ENCODE measurements around the gene CYP2W1. TPM values are rescaled to one million over a fixed set of nuclear protein-coding genes. Genes with fewer than 3 reads are reported as not detected.

The CYP2W1 gene
- total RNA-seq, 1 donor from 2014 or later = not detected

DNA sequence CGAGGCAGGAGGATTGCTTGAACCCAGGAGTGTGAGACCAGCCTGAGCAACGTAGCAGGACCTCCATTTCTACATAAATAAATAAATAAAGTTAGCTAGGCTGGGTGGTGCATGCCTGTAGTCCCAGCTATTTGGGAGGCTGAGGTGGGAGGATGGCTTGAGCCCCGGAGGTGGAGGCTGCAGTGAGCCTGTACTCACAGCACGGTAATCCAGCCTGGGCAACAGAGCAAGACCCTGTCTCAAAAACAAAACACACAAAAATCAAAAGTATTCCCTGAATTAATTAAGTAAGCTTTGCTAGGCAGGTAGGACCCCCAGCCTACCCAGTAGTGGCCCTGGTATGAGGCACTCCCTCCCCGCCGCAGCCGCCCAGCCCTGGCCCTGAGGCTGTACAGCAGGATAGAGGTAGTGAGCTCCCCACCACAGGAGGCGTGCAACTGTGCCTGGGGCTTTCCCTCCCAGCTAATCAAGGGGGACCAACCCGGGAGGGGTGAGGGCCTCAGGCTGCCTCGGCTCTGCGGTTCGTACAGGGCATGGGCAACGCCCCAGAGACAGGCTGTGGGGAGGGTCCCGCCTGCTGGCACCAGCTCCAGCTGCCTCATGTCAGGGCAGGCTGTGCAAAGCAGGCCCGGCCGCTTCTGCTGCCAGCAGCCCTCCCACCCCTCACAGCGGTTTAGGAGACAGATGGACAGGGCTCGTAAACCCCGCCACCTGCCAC lies 1.0 kb upstream of the CYP2W1 start:
- no peak overlapping the region for H3K27ac Mint-ChIP-seq (ENCODE audit: unreplicated experiment)
- DNase-seq (ENCODE audit: low spot score) = no peak
- H3K27me3 Mint-ChIP-seq (ENCODE audit: low read depth) = no peaks in the 10 kb centered on the region
- H3K4me1 Mint-ChIP-seq (ENCODE audit: low read depth) = no peaks in the 10 kb centered on the region
- no peak overlapping the region for H3K4me3 Mint-ChIP-seq (ENCODE audit: unreplicated experiment)
- TF ChIP-seq CTCF (IDR thresholded peaks at IDR 0.05) = no peak
- no peaks in the 10 kb centered on the region for H3K36me3 Mint-ChIP-seq (ENCODE audit: low read depth)
- H3K9me3 Mint-ChIP-seq (ENCODE audit: low read depth) = no peaks in the 10 kb centered on the region

GRCh38 chr7:982511-983003 lies 424 bp upstream of the CYP2W1 start:
- TF ChIP-seq CTCF (IDR thresholded peaks at IDR 0.05) = no peak
- no peaks in the 10 kb centered on the region for H3K36me3 Mint-ChIP-seq (ENCODE audit: low read depth)
- no peak for DNase-seq (ENCODE audit: low spot score)

GRCh38 chr7:983616-984071 lies 663 bp downstream of the CYP2W1 start:
- DNase-seq (ENCODE audit: low spot score) = no peak
- TF ChIP-seq CTCF (IDR thresholded peaks at IDR 0.05) = no peak
- H3K27ac Mint-ChIP-seq (ENCODE audit: unreplicated experiment) = no peak overlapping the region
- H3K36me3 Mint-ChIP-seq (ENCODE audit: low read depth) = no peaks in the 10 kb centered on the region
- H3K4me1 Mint-ChIP-seq (ENCODE audit: low read depth) = no peaks in the 10 kb centered on the region
- H3K9me3 Mint-ChIP-seq (ENCODE audit: low read depth) = no peaks in the 10 kb centered on the region
- H3K27me3 Mint-ChIP-seq (ENCODE audit: low read depth) = no peaks in the 10 kb centered on the region
- H3K4me3 Mint-ChIP-seq (ENCODE audit: unreplicated experiment) = no peak overlapping the region

More at GRCh38 chr7:982511-983003, 424 bp upstream of the CYP2W1 start:
- Mint-ChIP-seq H3K27me3 (ENCODE audit: low read depth) (no peaks in the 10 kb centered on the region), H3K4me3 (ENCODE audit: unreplicated experiment) (no peak overlapping the region), H3K9me3 (ENCODE audit: low read depth) (no peaks in the 10 kb centered on the region), H3K4me1 (ENCODE audit: low read depth) (no peaks in the 10 kb centered on the region), H3K27ac (ENCODE audit: unreplicated experiment) (no peak overlapping the region)

GRCh38 chr7:984361-985126 lies 1.6 kb downstream of the CYP2W1 start:
- no peaks in the 10 kb centered on the region for H3K4me1 Mint-ChIP-seq (ENCODE audit: low read depth)
- no peak for TF ChIP-seq CTCF (IDR thresholded peaks at IDR 0.05)
- H3K4me3 Mint-ChIP-seq (ENCODE audit: unreplicated experiment) = no peak overlapping the region
- H3K36me3 Mint-ChIP-seq (ENCODE audit: low read depth) = no peaks in the 10 kb centered on the region
- no peaks in the 10 kb centered on the region for H3K27me3 Mint-ChIP-seq (ENCODE audit: low read depth)
- H3K27ac Mint-ChIP-seq (ENCODE audit: unreplicated experiment) = no peak overlapping the region
- no peaks in the 10 kb centered on the region for H3K9me3 Mint-ChIP-seq (ENCODE audit: low read depth)
- DNase-seq (ENCODE audit: low spot score) = peak; percentile 93

- Mint-ChIP-seq H3K36me3 (ENCODE audit: low read depth) (no peaks in the 10 kb centered on the region), H3K4me3 (ENCODE audit: unreplicated experiment) (no peak overlapping the region), H3K4me1 (ENCODE audit: low read depth) (no peaks in the 10 kb centered on the region), H3K27me3 (ENCODE audit: low read depth) (no peaks in the 10 kb centered on the region), H3K27ac (ENCODE audit: unreplicated experiment) (no peak overlapping the region), H3K9me3 (ENCODE audit: low read depth) (no peaks in the 10 kb centered on the region)
- no peak for TF ChIP-seq CTCF (IDR thresholded peaks at IDR 0.05)
- DNase-seq (ENCODE audit: low spot score) = no peak
Measured at GRCh38 chr7:985127-985416, 2.1 kb downstream of the CYP2W1 start.
